NCI-H2196 treated with DMSO at 0.1 percent for 48 hours (cell line): Measurements from ENCODE around the gene IL10RA.
"Not testable (repeated sequence)": the region's sequence is repeated elsewhere in the genome, so short reads cannot be mapped to it uniquely, and the experiment has no call there.

Experiments used
- DNase-seq: peaks from one replicate; lab custom pipeline; 2025; ENCODE audit not compliant: unreplicated experiment; lab: John Stamatoyannopoulos, UW

Gene IL10RA

GRCh38 chr11:117985953-117986887 is at the start of gene IL10RA:
Gene IL10RA (plus strand): TSS chr11:117986394. CDS start chr11:117986468, 74 bp downstream.
- peak; percentile 42 for DNase-seq

- DNase-seq: no peak
Observed at GRCh38 chr11:117936973-117937372, 49.2 kb upstream of the IL10RA start.

GRCh38 chr11:117940736-117941135 is 45.5 kb upstream of the IL10RA start:
- no peak for DNase-seq

- DNase-seq: no peak
Observed at GRCh38 chr11:117941163-117941707, 45.0 kb upstream of the IL10RA start.

GRCh38 chr11:117941976-117942654 is 44.1 kb upstream of the IL10RA start:
- no peak for DNase-seq

- no peak for DNase-seq
Observed at GRCh38 chr11:117944554-117944953, 41.6 kb upstream of the IL10RA start.

- no peak for DNase-seq
Observed at GRCh38 chr11:117945047-117945810, 41.0 kb upstream of the IL10RA start.

GRCh38 chr11:117946156-117946841 is 39.9 kb upstream of the IL10RA start:
- DNase-seq: no peak

- DNase-seq: peak; percentile 58
Observed at GRCh38 chr11:117946842-117947526, 39.2 kb upstream of the IL10RA start.

- DNase-seq: not testable (repeated sequence)
Observed at GRCh38 chr11:117947751-117948150, 38.4 kb upstream of the IL10RA start.

GRCh38 chr11:117948466-117948865 is 37.7 kb upstream of the IL10RA start:
- DNase-seq: not testable (repeated sequence)

- no peak for DNase-seq
Observed at GRCh38 chr11:117949062-117949461, 37.1 kb upstream of the IL10RA start.

- DNase-seq: no peak
Observed at GRCh38 chr11:117950301-117950700, 35.9 kb upstream of the IL10RA start.

GRCh38 chr11:117950993-117951961 is 34.9 kb upstream of the IL10RA start:
- DNase-seq: no peak

- DNase-seq: no peak
Observed at GRCh38 chr11:117953024-117953671, 33.0 kb upstream of the IL10RA start.

- DNase-seq: no peak
Observed at GRCh38 chr11:117958949-117959348, 27.2 kb upstream of the IL10RA start.

GRCh38 chr11:117959438-117960149 is 26.6 kb upstream of the IL10RA start:
- no peak for DNase-seq

- DNase-seq: no peak
Observed at GRCh38 chr11:117960406-117960805, 25.8 kb upstream of the IL10RA start.
